ENCODE data around the gene ATXN2. TPM values are rescaled to one million over a fixed set of nuclear protein-coding genes. Genes with fewer than 3 reads are reported as not detected.

Gene ATXN2
- total and polyA plus RNA-seq, 2 of the 4 experiments (the other 2 are of a cell fraction): 12.4 to 66.5 TPM

- Histone ChIP-seq H3K4me2 (ENCODE audit: low read depth, low read length) (no peak overlapping the region), H3K27ac (ENCODE audit: insufficient read depth, low read length) (no peak overlapping the region), H2BK20ac (ENCODE audit: low read depth, low read length) (no peak overlapping the region), H3K9me3 (ENCODE audit: control insufficient read depth, insufficient read depth, low read length) (no peaks in the 10 kb centered on the region), H3K23ac (ENCODE audit: low read depth, low read length) (peak overlapping the region; percentile 66; the same call in 1 of the 2 replicates), H3K4me1 (ENCODE audit: control insufficient read depth, insufficient read depth, low read length) (no peaks in the 10 kb centered on the region), H3K9ac (ENCODE audit: low read depth, low read length) (no peak overlapping the region), H3K56ac (ENCODE audit: extremely low read depth, insufficient read depth, low read length) (no peak overlapping the region), H2BK5ac (ENCODE audit: low read depth, low read length, poor library complexity, severe bottlenecking) (no peak overlapping the region), H2BK120ac (ENCODE audit: low read depth, low read length) (no peak overlapping the region), H3K4me3 (ENCODE audit: insufficient read depth, low read depth, low read length) (no peak overlapping the region), H4K20me1 (ENCODE audit: insufficient read depth, low read length) (no peaks in the 10 kb centered on the region), H2AK5ac (ENCODE audit: low read depth, low read length) (0 out of 2 replicates have a peak overlapping the region, but pooled peaks have one; percentile 13), H3K9me1 (ENCODE audit: insufficient read depth, low read length) (no peaks in the 10 kb centered on the region), H4K91ac (ENCODE audit: insufficient read depth, low read depth, low read length) (no peak overlapping the region), H3K27me3 (ENCODE audit: control insufficient read depth, insufficient read depth, low read length) (no peaks in the 10 kb centered on the region), H4K8ac (ENCODE audit: low read depth in 2 of 2, low read length in 2 of 2) (no peak overlapping the region; a peak in 1 of 4 replicates), H2AFZ (replicated peaks; ENCODE audit: low read length, poor library complexity) (no peak overlapping the region), H3K79me1 (ENCODE audit: low read depth in 1 of 2, low read length in 2 of 2) (peaks cover 3 to 8% of the 10 kb centered on the region in 2 experiments; a peak in 1 of 4 replicates), H3K4ac (ENCODE audit: low read depth, low read length) (no peak overlapping the region), H3K14ac (replicated peaks; ENCODE audit: low read depth, low read length) (no peak overlapping the region), H3K36me3 (ENCODE audit: control insufficient read depth, insufficient read depth, low read length) (no peaks in the 10 kb centered on the region), H4K5ac (ENCODE audit: low read depth, low read length) (no peak overlapping the region), H3K18ac (ENCODE audit: low read depth, low read length) (no peak overlapping the region), H2AK9ac (replicated peaks; ENCODE audit: low read depth, low read length, poor library complexity) (no peak overlapping the region), H2BK15ac (ENCODE audit: low read depth, low read length) (no peak overlapping the region)
- TF ChIP-seq FOS (IDR thresholded peaks at IDR 0.05; ENCODE audit: low read depth, low read length) (no peak), SMC3 (IDR thresholded peaks at IDR 0.05; ENCODE audit: low read depth, low read length) (no peak), CHD1 (IDR thresholded peaks at IDR 0.05; ENCODE audit: low read depth, low read length) (no peak), RAD21 (IDR thresholded peaks at IDR 0.05; ENCODE audit: low read length) (no peak), CEBPB (IDR thresholded peaks at IDR 0.05; ENCODE audit: low read depth, low read length) (no peak), CTCF (conservative IDR thresholded peaks at IDR 0.05; ENCODE audit: low read depth, low read length) (no peak), MAFK (IDR thresholded peaks at IDR 0.05; ENCODE audit: low read depth, low read length) (no peak), BHLHE40 (IDR thresholded peaks at IDR 0.05; ENCODE audit: low read depth, low read length) (no peak)
- BruUV-seq (replicated peaks): no TSS peak
- dilution Hi-C loops (cut with HindIII; ENCODE audit: low sequenced_read_pairs, unreplicated experiment): no loop called here
- no CpG with 5 or more reads among the region's 7 CpGs for WGBS, 2 experiments (ENCODE audit: extremely low coverage in 2 of 2, insufficient read length in 1 of 2)
- POLR2A ChIA-PET (ENCODE audit: unreplicated experiment): interaction anchor here (0.6 kb wide), 1 partner anchor 22 kb away, joined by 5 read pairs; no protein-coding TSS in a partner anchor
- in situ Hi-C loops (cut with MboI; ENCODE audit: low sequenced_read_pairs): no loop called here
- CTCF ChIA-PET: interaction anchor here (0.6 to 0.7 kb wide), 2 partner anchors 65 to 1125 kb away, joined by 3 read pairs; no protein-coding TSS in a partner anchor
- DNase-seq (no peak), ATAC-seq (ENCODE audit: low read depth) (no peak)
- intact Hi-C loops (cut with micrococcal nuclease): no loop called here
These were observed 7.0 kb upstream of the ATXN2 start for GRCh38 chr12:111605911-111606766.
